DND-41 (cell line): ENCODE data around the gene MAST3.

Experiments
- ATAC-seq: fragments of 200-7000 bp; cut with Tn5 transposase; 3 replicates; pipeline ENCODE4 v1.9.1; 2021; ENCODE audit warnings: low read depth; ENCODE audit not compliant: insufficient read depth
- DNase-seq: peaks from one replicate; pipeline ENCODE4 v3.0.0-alpha.2; 2020
- H2AFZ ChIP-seq: 2 replicates; pipeline ENCODE4 v1.6.0; 2012; ENCODE audit warnings: low read depth, low read length
- H3K27ac ChIP-seq: 2 replicates; pipeline ENCODE4 v1.5.1; 2012; ENCODE audit warnings: low read length, inconsistent platforms
- H3K27me3 ChIP-seq: fragments of 200-600 bp; sonication (generic); 2 replicates; pipeline ENCODE4 v1.6.0; 2012; ENCODE audit warnings: low read length, mild to moderate bottlenecking, inconsistent platforms; ENCODE audit not compliant: insufficient read depth, poor library complexity
- H3K36me3 ChIP-seq: 2 replicates; pipeline ENCODE4 v1.5.1; 2012; ENCODE audit warnings: low read length, inconsistent platforms; ENCODE audit not compliant: insufficient read depth
- H3K4me1 ChIP-seq: 2 replicates; pipeline ENCODE4 v1.5.1; 2012; ENCODE audit warnings: mild to moderate bottlenecking, low read length; ENCODE audit not compliant: insufficient read depth
- H3K4me2 ChIP-seq: 2 replicates; pipeline ENCODE4 v1.6.0; 2012; ENCODE audit warnings: mild to moderate bottlenecking, moderate library complexity, low read length, inconsistent platforms; ENCODE audit not compliant: insufficient read depth
- H3K4me3 ChIP-seq, 2 experiments: fragments of 200-600 bp in 1 of 2; shearing (Covaris generic) in 1 of 2; 2 replicates each; pipeline ENCODE4 v1.5.1; 2012 to 2016; ENCODE audit warnings: inconsistent platforms in 2 of 2, low read length in 2 of 2, mild to moderate bottlenecking in 2 of 2, low read depth in 1 of 2, moderate library complexity in 1 of 2
- H3K79me2 ChIP-seq: 2 replicates; pipeline ENCODE4 v1.6.0; 2012; ENCODE audit warnings: low read length, inconsistent platforms; ENCODE audit not compliant: insufficient read depth
- H3K9ac ChIP-seq: 2 replicates; pipeline ENCODE4 v1.6.0; 2012; ENCODE audit warnings: low read depth, mild to moderate bottlenecking, inconsistent platforms, low read length, moderate library complexity
- H3K9me3 ChIP-seq: 2 replicates; pipeline ENCODE4 v1.5.1; 2012; ENCODE audit warnings: low read length, moderate library complexity, mild to moderate bottlenecking, inconsistent platforms; ENCODE audit not compliant: insufficient read depth, severe bottlenecking
- H4K20me1 ChIP-seq: 2 replicates; pipeline ENCODE4 v1.6.0; 2012; ENCODE audit warnings: low read length; ENCODE audit not compliant: insufficient read depth
- EZH2 ChIP-seq: IDR thresholded peaks from 3 replicates; pipeline ENCODE4 v1.6.1; 2012; ENCODE audit warnings: borderline replicate concordance, low read depth, mild to moderate bottlenecking, moderate library complexity, low read length, inconsistent platforms; ENCODE audit not compliant: severe bottlenecking
- TF ChIP-seq, protein P1 (sequence below): IDR thresholded peaks from 2 replicates; pipeline ENCODE4 v1.5.1; 2012; ENCODE audit warnings: borderline replicate concordance, low read length, moderate library complexity, mild to moderate bottlenecking; ENCODE audit not compliant: poor library complexity, severe bottlenecking; ENCODE audit errors: extremely low read depth

Gene MAST3

DNA sequence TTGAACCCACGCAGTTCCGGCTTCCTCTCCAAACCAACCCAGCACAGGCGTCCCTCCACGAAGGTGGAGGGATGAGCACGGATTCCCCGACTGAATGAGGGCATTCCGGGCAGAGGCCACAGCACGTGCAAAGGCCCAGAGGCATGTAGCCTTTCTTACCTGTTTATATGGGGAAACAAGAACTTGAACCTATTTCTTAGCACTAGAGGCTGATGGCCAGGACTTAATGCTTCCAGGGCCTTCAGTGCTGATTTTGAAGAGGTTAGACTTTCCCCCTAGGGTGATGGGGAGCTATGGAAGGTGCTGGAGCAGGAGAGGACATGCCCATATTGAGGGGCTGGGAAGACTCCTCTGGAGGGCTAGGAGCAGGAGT, 2.0 kb downstream of the MAST3 start:
- Histone ChIP-seq H3K9ac (no peak overlapping the region), H3K4me2 (no peak overlapping the region), H3K36me3 (no peaks in the 10 kb centered on the region), H3K27ac (no peak overlapping the region), H2AFZ (no peak overlapping the region), H3K4me1 (peaks cover 26% of the 10 kb centered on the region), H3K79me2 (no peaks in the 10 kb centered on the region), H3K4me3 (no peak overlapping the region), H3K27me3 (peaks cover 16% of the 10 kb centered on the region), H4K20me1 (peaks cover 7% of the 10 kb centered on the region; the same call in 1 of the 2 replicates), H3K9me3 (no peaks in the 10 kb centered on the region)
- TF ChIP-seq, protein P1, sequence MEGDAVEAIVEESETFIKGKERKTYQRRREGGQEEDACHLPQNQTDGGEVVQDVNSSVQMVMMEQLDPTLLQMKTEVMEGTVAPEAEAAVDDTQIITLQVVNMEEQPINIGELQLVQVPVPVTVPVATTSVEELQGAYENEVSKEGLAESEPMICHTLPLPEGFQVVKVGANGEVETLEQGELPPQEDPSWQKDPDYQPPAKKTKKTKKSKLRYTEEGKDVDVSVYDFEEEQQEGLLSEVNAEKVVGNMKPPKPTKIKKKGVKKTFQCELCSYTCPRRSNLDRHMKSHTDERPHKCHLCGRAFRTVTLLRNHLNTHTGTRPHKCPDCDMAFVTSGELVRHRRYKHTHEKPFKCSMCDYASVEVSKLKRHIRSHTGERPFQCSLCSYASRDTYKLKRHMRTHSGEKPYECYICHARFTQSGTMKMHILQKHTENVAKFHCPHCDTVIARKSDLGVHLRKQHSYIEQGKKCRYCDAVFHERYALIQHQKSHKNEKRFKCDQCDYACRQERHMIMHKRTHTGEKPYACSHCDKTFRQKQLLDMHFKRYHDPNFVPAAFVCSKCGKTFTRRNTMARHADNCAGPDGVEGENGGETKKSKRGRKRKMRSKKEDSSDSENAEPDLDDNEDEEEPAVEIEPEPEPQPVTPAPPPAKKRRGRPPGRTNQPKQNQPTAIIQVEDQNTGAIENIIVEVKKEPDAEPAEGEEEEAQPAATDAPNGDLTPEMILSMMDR: no peak
- TF ChIP-seq EZH2: no peak
- no peak for DNase-seq
- ATAC-seq: no peak

DNA sequence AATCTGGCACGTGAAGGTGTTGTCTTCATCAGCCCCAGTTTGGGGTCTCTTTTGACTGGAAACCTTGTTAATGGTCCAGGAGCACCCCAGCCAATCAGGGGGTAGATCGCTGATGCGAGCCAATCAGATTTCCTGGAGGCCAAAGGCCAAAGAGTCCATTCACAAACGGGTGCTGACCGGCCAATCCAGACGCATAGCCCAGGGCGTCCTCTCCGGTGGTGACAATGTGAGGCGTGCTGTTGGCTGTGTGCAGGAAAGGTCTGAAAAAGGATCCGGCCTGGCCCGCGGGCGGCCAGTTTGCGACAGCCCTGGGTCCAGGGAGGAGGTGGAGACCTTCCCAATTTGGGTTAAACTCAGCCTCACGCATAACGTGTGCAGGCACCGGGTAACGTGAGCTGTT, 3.1 kb downstream of the MAST3 start:
- Histone ChIP-seq H3K4me1 (peaks cover 30% of the 10 kb centered on the region), H3K27me3 (peaks cover 16% of the 10 kb centered on the region), H3K79me2 (no peaks in the 10 kb centered on the region), H3K36me3 (no peaks in the 10 kb centered on the region), H3K9ac (no peak overlapping the region), H3K4me3 (no peak overlapping the region), H3K4me2 (no peak overlapping the region), H3K9me3 (no peaks in the 10 kb centered on the region), H4K20me1 (peaks cover 7% of the 10 kb centered on the region; the same call in 1 of the 2 replicates), H3K27ac (no peak overlapping the region), H2AFZ (no peak overlapping the region)
- DNase-seq (no peak), ATAC-seq (no peak)
- TF ChIP-seq, protein P1: no peak
- TF ChIP-seq EZH2: no peak

DNA sequence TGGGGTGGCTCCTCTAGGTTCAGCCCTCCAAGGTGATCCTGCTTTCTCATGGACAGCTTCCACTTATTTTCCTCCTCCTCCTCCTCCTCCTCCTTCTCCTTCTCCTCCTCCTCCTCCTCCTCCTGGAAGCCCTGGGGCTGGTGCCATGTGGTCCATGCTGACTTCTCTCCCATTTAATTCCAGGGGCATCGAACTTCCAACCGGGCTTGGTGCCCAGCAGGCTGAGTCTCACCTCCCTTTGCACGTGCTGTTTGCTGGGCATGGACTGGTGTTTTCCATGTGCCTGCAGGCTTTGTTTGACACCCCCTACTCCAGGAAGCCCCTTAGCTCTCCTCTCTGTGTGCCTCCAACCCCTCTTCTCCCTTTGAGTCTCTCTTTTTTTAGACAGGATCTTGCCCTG, 3.7 kb downstream of the MAST3 start:
- H3K36me3 ChIP-seq: no peaks in the 10 kb centered on the region
- H3K4me2 ChIP-seq: no peak overlapping the region
- no peak overlapping the region for H3K27ac ChIP-seq
- no peaks in the 10 kb centered on the region for H3K9me3 ChIP-seq
- no peak overlapping the region for H3K9ac ChIP-seq
- TF ChIP-seq EZH2: no peak
- TF ChIP-seq, protein P1: no peak
- H3K27me3 ChIP-seq: peaks cover 16% of the 10 kb centered on the region
- H2AFZ ChIP-seq: no peak overlapping the region
- peaks cover 7% of the 10 kb centered on the region; the same call in 1 of the 2 replicates for H4K20me1 ChIP-seq
- no peak overlapping the region for H3K4me3 ChIP-seq
- DNase-seq: no peak
- no peak for ATAC-seq
- H3K79me2 ChIP-seq: no peaks in the 10 kb centered on the region
- H3K4me1 ChIP-seq: peaks cover 30% of the 10 kb centered on the region
